ENCODE data around the gene BCAS3. TPM values are rescaled to one million over a fixed set of nuclear protein-coding genes. Genes with fewer than 3 reads are reported as not detected.

Gene BCAS3
- total RNA-seq, 1 donor from 2014 or later = 15.2 TPM

- peak overlapping the region; percentile 57 for H3K4me3 ChIP-seq (ENCODE audit: low read depth, low read length)
- no peak for DNase-seq (ENCODE audit: low read depth)
- TF ChIP-seq CTCF (conservative IDR thresholded peaks at IDR 0.05; ENCODE audit: low read depth, low read length) = peak; percentile 44
Measured at GRCh38 chr17:61409301-61410112, 731.9 kb downstream of the BCAS3 start.

GRCh38 chr17:61410141-61411010 is 732.7 kb downstream of the BCAS3 start:
- DNase-seq (ENCODE audit: low read depth) = no peak
- TF ChIP-seq CTCF (conservative IDR thresholded peaks at IDR 0.05; ENCODE audit: low read depth, low read length) = peak; percentile 58
- H3K4me3 ChIP-seq (ENCODE audit: low read depth, low read length) = peak overlapping the region; percentile 57

DNA sequence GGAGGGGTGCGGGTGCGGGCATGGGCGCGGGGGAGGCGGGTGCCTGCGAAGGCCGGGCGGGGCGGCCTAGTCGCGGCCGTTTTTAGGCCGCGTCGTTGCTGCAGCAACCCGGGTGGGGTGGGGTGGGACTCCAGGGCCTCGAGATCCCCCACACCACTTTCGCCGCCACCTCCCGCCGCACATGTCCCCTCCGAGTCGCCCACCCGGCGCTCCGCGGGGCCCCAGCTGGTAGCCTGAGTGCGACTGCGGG is 733.3 kb downstream of the BCAS3 start:
- TF ChIP-seq CTCF (conservative IDR thresholded peaks at IDR 0.05; ENCODE audit: low read depth, low read length) = no peak
- peak overlapping the region; percentile 57 for H3K4me3 ChIP-seq (ENCODE audit: low read depth, low read length)
- DNase-seq (ENCODE audit: low read depth) = no peak

DNA sequence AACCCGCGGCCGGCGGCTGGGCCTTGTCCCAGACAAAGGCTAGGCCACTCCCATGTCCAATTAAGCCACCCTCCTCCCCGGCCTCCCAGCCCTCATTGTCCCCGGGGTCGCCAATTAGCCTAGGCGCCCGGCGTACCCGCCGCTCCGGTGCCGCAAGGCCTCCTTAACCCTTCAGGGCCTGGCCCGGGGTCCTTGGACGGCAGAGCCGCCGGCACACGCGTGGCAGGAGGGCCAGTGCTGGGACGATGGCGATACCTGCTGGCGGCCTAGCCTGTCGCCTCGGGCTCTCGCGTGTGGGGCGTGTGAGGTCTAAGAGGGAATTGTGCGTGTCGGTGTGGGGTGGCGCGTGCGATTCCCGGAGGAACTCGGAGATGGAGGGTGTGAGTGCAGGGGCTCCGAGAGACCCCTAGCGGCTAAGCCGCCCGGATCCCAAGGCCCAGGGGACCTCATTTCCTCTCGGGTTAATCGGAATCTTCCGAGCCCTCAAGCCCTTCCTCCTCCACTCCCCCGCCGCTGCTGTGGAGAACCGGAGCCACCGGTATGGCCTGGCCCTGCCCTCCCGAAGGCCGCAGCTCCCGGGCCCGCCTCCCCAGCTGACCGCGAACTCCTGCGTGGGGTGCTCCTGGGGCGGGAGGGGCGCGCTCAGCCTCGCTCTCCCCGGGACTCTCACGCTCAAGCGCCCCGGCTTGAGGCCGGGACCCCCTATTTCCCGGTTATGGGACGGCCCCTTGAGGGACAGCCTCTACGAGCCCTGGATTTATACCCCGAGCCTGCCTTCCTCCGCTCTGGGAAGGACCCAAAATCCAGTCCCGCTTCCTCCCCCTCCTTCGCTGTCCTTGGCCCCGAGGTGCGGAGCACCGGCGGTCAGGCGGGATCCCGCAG is 733.9 kb downstream of the BCAS3 start:
- TF ChIP-seq CTCF (conservative IDR thresholded peaks at IDR 0.05; ENCODE audit: low read depth, low read length) = no peak
- peak overlapping the region; percentile 57 for H3K4me3 ChIP-seq (ENCODE audit: low read depth, low read length)
- DNase-seq (ENCODE audit: low read depth) = no peak

DNA sequence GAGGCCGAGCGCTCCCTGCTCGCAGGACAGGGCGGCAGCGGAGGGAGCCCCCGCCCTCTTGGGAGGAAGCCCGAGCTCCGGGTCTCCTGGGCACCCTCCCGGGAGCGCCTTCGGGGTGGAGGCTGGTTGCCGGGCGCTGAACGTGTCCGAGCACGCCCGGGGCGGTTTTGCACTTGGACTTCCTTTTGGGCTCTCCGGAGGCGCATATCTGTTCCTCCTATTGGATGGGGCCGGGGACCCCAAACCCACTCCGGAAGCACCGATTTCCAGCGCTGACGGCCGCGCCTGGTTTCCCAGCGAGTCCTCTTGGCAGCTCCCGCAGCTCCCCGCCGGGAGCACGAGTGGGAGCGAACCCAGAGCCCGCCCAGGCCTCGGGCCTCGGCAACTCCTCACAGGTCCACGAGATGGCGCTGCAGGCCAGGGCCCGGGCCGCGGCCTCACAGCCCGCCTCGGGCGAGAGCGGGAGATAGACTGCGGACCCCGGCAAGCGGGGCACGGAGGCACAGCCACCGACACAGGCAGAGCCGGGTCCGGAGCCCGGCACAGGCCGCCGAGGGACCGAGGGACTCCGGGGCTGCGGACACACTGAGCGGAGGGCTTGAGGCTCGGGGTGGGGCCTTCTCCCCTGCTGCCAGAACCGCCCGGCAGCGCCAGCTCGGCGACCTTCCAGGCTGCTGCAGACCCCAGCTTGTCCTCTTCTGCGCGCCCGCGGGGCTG is 734.6 kb downstream of the BCAS3 start:
- peak; percentile 89 for TF ChIP-seq CTCF (conservative IDR thresholded peaks at IDR 0.05; ENCODE audit: low read depth, low read length)
- DNase-seq (ENCODE audit: low read depth) = no peak
- H3K4me3 ChIP-seq (ENCODE audit: low read depth, low read length) = peak overlapping the region; percentile 57
